Umbilical cord (tissue), 2 donors: ENCODE results near the gene TPPP2. TPM values are rescaled to one million over a fixed set of nuclear protein-coding genes. Genes with fewer than 3 reads are reported as not detected.
"Not testable (repeated sequence)": the region's sequence is repeated elsewhere in the genome, so short reads cannot be mapped to it uniquely, and the experiment has no call there.

Experiments
- DNase-seq: peaks from one replicate; pipeline ENCODE4 v3.0.0-alpha.2; 2015; ENCODE audit warnings: low spot score
- total RNA-seq: library from RNA; depleted of rRNA; stranded (reverse); fragments of >200 nt; gene quantifications from one replicate; pipeline ENCODE4 v1.2.3, GENCODE V29; 2014; ENCODE audit warnings: low replicate concordance; ENCODE audit not compliant: insufficient read depth

Gene TPPP2
- total RNA-seq: not detected

DNA sequence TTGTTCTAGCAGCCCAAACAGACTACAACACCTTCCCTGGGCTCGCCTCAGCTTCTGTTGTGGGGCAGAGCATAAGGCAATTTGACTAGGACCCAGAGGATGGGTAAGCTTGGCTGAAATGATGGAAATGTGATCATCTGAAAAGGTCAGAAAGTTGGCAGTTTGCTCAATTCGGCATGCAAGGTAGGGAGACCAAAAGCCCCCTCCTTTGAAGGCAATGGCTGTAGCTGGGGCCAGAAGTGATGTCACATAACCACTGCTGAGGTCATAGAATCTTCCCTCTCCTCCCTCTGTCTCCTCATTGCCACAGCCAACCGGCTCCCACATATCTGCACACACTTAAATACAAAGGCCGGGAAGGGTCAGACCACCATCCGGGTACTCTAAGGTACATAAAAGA is at the start of gene TPPP2:
TSS of gene TPPP2 (plus strand) at position 301 of the 400 bp plus-strand sequence. CDS start 365 bp downstream, outside the sequence.
- DNase-seq: no peak

DNA sequence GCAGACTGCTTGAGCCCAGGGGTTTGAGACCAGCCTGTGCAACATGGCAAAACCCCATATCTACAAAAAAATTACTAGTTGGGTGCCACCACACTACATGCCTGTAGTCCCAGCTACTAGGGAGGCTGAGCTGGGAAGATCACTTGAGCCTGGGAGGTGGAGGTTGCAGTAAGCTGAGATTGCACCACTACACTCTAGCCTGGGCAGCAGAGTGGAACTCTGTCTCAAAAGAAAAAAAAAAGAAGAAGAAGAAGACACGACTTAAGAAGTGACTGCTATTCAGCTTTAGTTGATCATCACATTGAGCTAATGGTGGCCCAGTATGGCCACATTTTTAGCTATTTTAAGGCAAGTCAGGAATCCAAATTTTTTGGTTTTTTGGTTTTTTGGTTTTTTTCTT is 49.1 kb upstream of the TPPP2 start:
- no peak for DNase-seq

DNA sequence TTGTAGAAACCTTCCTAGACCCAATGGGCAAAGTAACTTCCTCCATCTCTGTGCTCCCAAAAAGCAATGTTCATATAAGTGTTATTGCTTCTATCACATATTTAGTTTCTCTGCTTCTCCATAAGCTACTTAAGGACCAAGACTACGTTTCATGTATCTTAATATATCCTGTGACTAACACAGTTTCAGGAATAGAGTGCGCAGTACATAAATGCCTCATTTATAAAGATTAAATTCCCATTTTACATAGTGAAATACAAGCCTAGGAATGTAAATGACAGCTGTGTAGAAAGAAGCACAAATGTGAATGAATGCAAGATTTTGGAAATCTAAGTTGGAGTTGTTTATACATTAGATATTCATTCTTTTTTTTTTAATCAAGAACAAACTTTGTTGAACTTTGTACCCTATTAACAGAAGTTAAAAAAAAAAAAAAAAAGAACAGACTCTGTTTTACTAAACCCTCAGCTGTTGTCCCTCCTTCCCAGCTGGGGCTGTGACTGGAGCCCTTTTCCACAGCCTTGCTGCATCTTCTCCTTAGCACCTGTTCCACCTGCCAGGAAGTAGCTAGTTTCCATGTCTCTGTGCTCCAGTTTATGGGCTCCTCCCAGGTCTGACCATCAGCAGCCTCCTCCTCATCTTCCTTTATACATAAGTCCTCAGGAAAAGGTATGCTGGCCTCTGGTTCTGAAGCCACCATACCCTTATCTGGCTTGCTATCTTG is 47.2 kb upstream of the TPPP2 start:
- no peak for DNase-seq

DNA sequence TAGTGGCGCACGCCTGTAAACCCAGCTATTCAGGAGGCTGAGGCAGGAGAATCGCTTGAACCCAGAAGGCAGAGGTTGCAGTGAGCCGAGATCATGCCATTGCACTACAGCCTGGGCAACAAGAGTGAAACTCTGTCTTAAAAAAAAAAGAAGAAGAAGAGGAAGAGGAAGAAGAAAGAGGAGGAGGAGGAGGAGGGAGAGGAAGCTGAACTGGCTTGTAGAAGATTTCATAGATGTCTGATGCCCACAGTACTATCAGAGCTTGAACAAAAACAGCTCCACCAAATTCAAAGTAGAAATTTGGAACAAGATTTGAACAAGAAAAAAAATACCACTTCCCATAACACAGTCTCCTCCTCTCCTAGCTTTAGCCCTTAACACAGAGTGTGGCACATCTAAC is 44.4 kb upstream of the TPPP2 start:
- not testable (repeated sequence) for DNase-seq

DNA sequence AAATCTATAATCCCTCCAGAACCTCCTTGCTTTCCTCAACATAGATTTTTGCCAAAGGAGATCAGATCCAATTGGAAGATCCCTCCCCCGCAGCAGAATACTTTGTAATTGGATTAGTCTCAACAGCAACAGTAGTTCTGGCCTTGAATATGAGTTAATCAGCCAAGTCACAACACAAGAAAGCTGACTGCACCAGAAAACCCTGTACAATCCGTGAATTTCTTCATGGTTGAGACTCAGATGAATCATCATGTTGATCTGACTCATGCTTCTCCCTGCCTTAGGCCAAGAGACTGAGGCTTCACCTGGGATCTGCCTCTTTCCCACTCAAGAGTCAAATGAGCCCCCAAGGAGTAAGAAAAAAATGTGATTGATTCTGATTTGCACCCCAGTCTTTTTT is 43.2 kb upstream of the TPPP2 start:
- peak; percentile 61 for DNase-seq

DNA sequence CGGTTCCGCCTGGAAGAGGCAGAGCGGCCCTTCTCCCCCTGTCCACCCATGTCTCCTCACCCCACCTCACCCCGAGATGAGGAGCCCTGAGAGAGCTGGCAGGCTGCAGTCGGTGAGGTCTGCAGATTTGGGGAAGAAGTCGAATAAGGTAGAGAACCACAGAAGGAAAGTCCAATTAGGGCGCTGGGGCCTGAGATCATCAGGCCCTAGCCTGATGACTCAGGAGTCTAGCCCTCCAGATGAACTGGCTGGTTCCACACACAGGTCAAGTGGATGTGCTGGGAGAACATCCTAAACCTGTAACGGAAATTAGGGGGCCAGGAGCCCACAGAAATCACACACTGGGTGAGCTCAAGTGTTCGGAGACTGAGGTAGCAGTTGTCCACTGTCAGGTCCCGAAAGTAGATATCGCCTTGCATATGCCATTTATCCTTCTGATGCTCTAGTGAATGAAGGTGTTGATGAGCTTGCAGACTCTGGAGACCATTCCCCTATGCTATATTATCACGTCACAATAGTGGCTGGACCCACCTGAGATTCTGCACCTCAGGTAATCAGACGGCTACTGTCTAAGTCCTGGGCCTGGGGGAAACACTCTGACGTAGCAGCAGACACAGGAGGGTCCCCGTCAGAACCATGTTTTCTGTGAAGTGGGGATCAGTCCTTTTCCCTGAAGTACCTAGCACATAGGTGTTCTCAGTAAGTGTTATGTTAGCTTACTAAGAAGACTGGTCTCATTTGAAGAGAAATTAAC is 41.1 kb upstream of the TPPP2 start:
- no peak for DNase-seq

DNA sequence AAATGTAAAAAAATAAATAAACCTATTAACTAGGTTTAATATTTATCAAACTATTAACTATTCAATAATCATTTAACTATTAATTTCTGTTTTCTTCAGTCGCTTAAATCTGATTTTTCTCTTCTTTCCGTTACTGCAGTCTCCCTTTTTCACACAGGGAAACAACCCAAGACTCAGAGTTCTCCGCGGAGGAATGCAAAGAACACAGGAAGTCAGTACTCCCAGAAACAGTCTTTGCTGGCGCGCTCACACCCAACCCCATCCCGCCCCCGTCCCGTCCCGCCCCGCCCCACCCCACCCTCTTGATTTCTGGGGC is 40.6 kb upstream of the TPPP2 start:
- DNase-seq: no peak

DNA sequence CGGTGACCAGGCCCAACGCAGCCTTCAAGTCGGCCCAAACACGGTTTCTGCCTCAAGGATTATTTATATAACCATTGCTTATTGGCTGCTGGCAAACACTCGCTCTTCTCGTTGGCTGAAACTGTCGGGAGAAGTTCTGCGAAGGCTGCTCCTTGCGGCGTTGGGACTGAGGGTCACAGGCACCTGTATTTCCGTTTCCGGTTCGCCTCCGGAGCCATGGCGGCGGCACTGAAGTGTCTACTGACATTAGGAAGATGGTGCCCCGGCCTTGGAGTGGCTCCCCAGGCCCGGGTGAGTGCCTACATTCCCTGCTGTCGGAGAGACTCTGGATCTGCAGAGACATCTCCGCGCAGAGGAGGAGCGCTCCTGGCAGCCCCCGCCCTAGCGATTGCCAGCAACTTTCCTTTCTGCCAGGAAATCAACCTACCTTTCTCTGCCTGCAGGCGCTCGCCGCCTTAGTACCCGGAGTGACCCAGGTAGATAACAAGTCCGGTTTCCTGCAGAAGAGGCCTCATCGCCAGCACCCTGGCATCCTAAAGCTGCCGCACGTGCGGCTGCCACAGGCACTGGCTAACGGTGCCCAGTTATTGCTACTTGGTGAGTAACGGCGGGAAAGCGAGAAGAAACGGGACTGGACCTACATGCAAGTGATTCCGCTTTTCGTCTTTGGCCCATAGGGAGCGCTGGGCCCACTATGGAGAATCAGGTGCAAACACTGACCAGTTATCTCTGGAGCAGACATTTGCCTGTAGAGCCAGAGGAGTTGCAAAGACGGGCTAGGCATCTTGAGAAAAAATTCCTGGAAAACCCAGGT is 40.0 kb upstream of the TPPP2 start, which contains the start of gene METTL17:
TSS of gene METTL17 (plus strand) at position 194 of the 814 bp plus-strand sequence. CDS start at position 217, 23 bp downstream.
- peak; percentile 99 for DNase-seq

DNA sequence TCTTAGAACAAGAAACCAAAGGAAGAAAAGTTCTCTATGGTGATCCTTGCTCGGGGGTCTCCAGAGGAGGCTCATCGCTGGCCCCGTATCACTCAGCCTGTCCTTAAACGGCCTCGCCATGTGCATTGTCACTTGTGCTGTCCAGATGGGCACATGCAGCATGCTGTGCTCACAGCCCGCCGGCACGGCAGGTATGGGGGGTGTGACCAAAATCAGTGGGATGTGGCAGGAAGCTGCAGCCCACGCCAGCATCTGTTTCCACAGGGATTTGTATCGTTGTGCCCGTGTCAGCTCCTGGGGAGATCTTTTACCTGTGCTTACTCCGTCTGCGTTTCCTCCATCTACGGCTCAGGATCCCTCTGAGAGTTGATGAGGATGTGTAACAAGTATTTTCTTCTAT is 33.5 kb upstream of the TPPP2 start:
- no peak for DNase-seq

DNA sequence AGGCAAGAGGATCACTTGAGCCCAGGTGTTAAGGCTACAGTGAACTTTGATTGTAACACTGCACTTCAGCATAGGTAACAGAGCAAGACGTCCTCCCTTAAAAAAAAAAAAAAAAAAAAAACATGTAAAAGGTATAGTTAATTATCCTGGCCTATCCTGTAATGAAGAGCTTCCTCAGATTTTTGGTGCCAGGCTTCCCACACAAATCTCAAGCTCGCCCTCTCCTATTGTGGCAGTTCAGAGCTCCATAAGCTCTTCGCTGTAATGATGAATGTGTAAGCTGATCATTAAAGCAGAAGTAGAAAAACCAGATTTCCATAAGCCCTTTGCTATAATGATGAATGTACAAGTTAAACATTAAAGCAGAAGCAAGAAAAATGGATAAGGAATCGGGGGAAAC is 32.9 kb upstream of the TPPP2 start:
- DNase-seq: no peak

DNA sequence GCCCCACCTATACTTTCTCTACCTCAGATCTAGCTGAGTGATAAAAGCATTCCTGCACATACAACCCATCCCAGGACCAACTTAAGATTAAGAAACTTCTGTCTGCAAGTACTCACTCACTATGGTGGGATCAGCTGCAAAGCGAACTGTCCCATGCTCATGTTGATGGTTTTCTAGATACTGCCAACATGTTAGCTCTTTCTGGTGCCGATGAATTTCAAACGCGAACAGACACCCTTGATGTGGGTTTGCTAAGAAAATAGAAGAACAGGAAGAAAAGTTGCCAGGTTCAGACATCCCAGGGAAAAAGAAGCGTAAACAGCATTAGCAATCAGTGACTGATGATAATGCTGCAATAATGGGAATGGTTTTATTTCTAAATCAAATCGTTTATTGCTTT is 32.5 kb upstream of the TPPP2 start:
- DNase-seq: peak; percentile 38

DNA sequence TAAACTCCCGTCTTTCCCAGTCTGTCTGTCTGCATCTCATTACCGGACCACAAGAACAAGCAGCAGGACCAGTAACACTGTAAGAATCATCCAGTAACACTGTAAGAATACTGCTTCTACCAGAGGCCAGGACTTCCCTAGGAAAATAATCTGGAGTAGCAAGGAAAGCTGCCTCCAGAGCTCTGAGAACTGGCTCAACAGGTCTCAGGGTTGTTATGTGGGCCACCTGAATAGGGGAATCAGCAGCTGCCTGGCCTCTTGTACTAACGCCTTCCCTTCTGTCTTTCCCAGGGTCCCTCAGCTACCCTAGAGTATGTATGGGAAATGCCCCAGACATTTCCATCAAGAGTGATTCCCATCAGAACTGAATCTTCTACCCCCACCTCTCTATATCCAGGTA is 31.9 kb upstream of the TPPP2 start:
- DNase-seq: peak; percentile 44

DNA sequence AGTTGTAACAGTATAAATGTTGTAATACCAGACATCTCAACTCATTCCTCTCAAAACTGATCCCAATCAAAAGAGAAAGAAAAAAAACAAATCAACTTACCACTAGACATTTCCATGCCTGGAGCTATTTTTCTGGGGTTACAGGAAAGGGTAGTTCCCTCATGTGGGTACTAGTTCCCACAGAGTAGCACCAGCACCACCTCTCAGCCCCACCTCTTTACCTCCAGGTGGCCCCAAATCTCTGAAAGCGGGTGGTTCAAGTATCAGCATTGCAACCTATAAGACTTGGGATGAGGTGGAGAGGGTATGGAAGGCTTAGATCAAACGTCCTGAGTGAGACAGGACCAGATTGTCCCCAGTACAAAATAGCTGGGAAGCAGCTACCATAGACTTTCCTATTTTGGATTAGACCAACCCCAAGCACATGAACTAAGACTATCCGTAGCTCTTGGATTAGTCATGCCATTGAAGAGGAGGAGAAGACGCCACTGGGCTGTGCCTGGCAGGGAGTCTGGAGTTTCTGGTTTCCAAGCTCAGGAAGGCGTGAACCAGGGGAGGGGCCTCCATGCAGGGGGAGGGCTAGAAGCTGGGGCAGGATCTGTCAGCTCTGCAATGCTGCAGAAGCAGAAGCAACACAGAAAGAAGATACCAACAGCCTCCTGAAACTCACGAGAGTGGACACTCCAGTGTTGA is 31.2 kb upstream of the TPPP2 start, which contains the start of gene SLC39A2:
TSS of gene SLC39A2 (plus strand) at position 620 of the 693 bp plus-strand sequence. CDS start 154 bp downstream, outside the sequence.
- peak; percentile 95 for DNase-seq

DNA sequence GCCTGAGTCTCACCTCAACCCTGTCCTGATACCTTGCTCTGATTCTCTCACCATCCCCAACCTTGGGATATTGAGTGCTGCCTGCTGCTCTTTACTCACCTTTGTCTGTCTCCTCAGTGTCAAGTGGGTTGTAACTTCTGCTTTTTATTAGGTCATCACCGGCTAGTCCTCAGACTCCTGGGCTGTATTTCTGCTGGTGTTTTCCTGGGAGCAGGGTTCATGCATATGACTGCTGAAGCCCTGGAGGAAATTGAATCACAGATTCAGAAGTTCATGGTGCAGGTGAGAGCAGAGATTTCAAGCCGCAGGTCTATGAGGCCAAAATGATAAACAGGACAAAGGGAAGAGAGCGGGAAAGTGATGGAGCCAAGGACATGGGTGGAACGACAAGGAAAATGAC is 30.4 kb upstream of the TPPP2 start:
- no peak for DNase-seq

DNA sequence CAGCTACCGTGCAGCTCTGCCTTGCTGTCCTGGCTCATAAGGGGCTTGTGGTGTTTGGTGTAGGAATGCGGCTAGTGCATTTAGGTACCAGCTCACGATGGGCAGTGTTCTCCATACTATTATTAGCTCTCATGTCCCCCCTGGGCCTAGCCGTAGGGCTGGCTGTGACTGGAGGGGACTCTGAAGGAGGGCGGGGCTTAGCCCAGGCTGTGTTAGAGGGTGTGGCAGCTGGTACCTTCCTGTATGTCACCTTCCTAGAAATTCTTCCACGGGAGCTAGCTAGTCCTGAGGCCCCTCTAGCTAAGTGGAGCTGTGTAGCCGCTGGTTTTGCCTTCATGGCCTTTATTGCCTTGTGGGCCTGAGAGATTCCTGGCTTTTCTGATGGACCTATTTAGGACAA is 28.8 kb upstream of the TPPP2 start:
- DNase-seq: no peak

DNA sequence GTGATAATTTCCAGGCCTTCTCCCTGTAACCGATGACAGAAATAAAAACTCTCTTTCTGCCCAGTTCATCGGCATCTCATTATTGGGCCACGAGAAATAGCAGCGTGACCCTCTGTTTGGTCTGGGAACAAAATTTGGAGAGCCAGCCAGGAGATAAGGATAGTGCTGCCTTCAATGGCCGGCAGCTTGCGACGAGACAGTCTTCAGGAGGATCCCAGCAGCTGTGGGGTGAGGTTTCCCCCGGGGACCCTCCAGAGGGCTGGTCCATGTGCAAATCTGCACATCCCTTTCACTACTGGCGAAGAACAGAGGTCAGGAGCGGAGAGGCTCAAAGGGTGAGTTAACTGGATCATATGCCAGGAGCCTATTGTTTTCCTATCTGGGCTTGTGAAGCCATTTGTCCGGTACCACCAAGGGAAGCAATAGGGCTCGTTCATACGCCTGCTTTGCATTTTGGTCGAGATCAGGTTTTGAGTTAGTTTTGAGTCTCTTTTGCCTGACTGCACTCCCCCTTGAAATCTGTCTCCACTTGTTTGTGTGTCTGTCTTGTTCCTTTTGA is 26.1 kb upstream of the TPPP2 start:
- peak; percentile 50 for DNase-seq

DNA sequence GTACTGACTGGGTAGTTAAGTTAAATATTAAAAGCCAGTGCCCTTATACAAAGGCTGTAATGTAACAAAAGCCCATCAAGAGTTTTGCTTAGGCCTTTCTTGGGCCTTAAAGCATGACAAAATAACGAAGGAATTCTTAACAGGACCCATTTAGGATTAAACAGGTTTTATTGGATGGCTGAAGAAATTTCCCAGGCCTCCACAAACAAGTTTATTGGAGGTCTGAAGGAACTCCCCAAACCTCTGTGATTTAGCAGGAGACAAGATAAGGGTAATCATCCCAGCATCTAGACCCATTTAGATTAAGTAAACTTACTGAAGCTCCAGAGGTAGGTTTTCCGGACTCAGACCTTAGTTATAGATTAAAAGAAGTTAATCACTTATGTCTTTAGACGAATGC is 20.3 kb upstream of the TPPP2 start:
- DNase-seq: peak; percentile 91

DNA sequence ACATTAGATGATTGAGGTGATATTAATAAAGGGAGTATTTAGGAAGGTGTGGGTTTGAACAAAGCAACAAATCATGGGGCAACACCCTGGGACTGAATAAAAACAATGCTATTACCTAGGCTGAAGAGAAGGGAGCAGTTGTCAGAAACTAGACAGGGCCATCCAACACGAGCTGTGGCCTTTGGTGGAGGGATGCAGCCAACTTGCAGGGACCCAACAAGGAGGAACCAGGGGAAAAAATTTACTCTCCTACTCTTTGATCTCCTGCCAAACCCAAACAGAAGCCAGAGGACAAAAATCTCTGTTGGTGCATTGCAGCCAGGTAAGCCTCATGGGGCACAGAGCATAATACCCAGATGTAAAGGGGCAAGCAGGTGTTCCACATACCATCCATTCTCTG is 18.9 kb upstream of the TPPP2 start:
- DNase-seq: no peak

DNA sequence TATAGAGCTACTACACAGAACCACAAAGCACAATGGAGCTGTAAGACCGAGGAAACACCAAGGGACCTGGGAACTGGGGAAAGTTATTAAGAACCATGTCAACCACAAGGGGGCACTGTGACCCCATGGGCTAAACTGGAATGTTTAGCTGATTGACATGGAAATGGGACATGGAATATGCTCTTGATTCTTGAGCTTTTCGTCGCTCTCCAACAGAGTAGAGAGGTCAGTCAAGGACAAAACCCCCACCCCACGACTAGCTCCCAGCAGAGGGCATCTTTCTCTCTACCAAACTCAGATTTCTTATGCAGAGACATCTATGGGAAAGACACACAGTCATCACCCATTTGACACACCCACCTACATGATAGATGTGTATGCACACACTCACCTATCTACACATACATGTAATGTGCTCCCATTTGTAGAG is 15.2 kb upstream of the TPPP2 start:
- DNase-seq: peak; percentile 89

DNA sequence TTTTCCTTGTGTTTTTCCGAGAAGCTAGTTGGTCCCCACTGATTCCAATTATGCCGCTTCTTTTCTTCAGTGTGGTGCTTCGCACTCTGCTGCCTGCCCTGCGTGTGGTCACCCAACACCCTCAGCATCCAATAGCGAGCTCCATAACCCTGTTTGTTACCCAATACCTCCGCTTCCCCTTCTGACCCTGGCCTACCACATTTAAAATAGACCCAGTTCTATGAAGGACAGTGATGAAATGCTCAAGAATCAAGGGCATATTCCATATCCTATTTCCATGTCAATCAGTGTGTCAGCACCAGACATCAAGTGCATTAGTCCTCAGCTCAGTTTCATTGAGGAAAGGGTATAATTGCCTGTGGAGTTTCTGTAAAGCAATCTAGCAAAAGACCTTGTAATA is 14.7 kb upstream of the TPPP2 start:
- DNase-seq: no peak
